GM12878 (cell line): ENCODE results near the gene NEGR1. TPM values are rescaled to one million over a fixed set of nuclear protein-coding genes. Genes with fewer than 3 reads are reported as not detected.

Experiments
- ATAC-seq: fragments of 200-7000 bp; cut with Tn5 transposase; 3 replicates; pipeline ENCODE4 v1.9.1; 2020; ENCODE audit warnings: mild to moderate bottlenecking, moderate library complexity
- BruUV-seq: library from RNA; stranded (reverse); fragments of 400-500 nt; replicated peaks from 2 replicates; lab custom pipeline; 2021; lab: Mats Ljungman, UMichigan
- CTCF ChIA-PET: fragments of 300-600 bp; sonication (Branson Sonifier 250); formaldehyde crosslinking; extraction: SDS; loops from one replicate; lab custom pipeline; 2021; ENCODE audit warnings: inconsistent platforms; lab: Yijun Ruan, JAX
- POLR2A ChIA-PET: fragments of 350-600 bp; formaldehyde crosslinking; extraction: SDS; loops from one replicate; lab custom pipeline; 2021; ENCODE audit warnings: inconsistent platforms; lab: Charles Lee
- RAD21 ChIA-PET: fragments of 300-600 bp; sonication (Branson Sonifier 250); formaldehyde crosslinking; loops from one replicate; lab custom pipeline; 2023; ENCODE audit warnings: antibody characterized with exemption; ENCODE audit not compliant: unreplicated experiment; lab: Charles Lee
- SMC1A ChIA-PET: fragments of 300-600 bp; sonication (Branson Sonifier 250); formaldehyde crosslinking; loops from one replicate; lab custom pipeline; 2023; ENCODE audit not compliant: unreplicated experiment, uncharacterized antibody; lab: Charles Lee
- DNase-seq: peaks from one replicate; pipeline ENCODE4 v3.0.0-alpha.2; 2011; ENCODE audit warnings: low read depth, low spot score
- FAIRE-seq: peaks from 3 replicates; lab custom pipeline; 2011; peaks lifted over from hg19 to GRCh38; lab: Jason Lieb, UNC
- H2AFZ ChIP-seq: 2 replicates; pipeline ENCODE4 v1.6.0; 2011; ENCODE audit warnings: low read depth, low read length, control low read depth; ENCODE audit not compliant: control insufficient read depth
- H3K27ac ChIP-seq: 2 replicates; pipeline ENCODE4 v1.5.1; 2011; ENCODE audit warnings: control low read depth; ENCODE audit not compliant: control insufficient read depth, insufficient read depth
- H3K27me3 ChIP-seq, 2 experiments: replicated peaks in 1 of 2; 2 replicates each; pipeline versions ENCODE4 v1.6.0 to v1.6.1; 2011; ENCODE audit warnings: low read length in 1 of 2; ENCODE audit not compliant: control insufficient read depth in 2 of 2, insufficient read depth in 2 of 2
- H3K36me3 ChIP-seq, 2 experiments: 2 replicates each; pipeline ENCODE4 v1.5.1; 2011; ENCODE audit warnings: low read length in 1 of 2; ENCODE audit not compliant: control insufficient read depth in 2 of 2, insufficient read depth in 2 of 2
- H3K4me1 ChIP-seq: 2 replicates; pipeline ENCODE4 v1.6.1; 2011; ENCODE audit warnings: mild to moderate bottlenecking, low read length, moderate library complexity, mixed read lengths; ENCODE audit not compliant: control insufficient read depth, insufficient read depth
- H3K4me2 ChIP-seq: 2 replicates; pipeline ENCODE4 v1.6.0; 2011; ENCODE audit warnings: control low read depth; ENCODE audit not compliant: control insufficient read depth, insufficient read depth
- H3K4me3 ChIP-seq: fragments of 200-600 bp; sonication (generic); 2 replicates; pipeline ENCODE4 v1.5.1; 2016
- H3K79me2 ChIP-seq: 2 replicates; pipeline ENCODE4 v1.6.0; 2011; ENCODE audit warnings: low read length; ENCODE audit not compliant: control insufficient read depth, insufficient read depth
- H3K9ac ChIP-seq: 2 replicates; pipeline ENCODE4 v1.8.0; 2011; ENCODE audit warnings: low read length, control low read depth, mixed read lengths; ENCODE audit not compliant: control insufficient read depth, insufficient read depth
- H3K9me3 ChIP-seq: replicated peaks from 3 replicates; pipeline ENCODE4 v1.5.1; 2011; ENCODE audit warnings: mild to moderate bottlenecking, low read length; ENCODE audit not compliant: control insufficient read depth, insufficient read depth
- H4K20me1 ChIP-seq: 2 replicates; pipeline ENCODE4 v1.6.0; 2011; ENCODE audit not compliant: control insufficient read depth, insufficient read depth
- CREM ChIP-seq: IDR thresholded peaks from 2 replicates; pipeline ENCODE4 v1.6.1; 2014; ENCODE audit warnings: antibody characterized with exemption, low read depth
- ESRRA ChIP-seq: IDR thresholded peaks from 2 replicates; pipeline ENCODE4 v1.6.1; 2012; ENCODE audit warnings: mild to moderate bottlenecking, low read length, improper control_type of control experiment
- ETV6 ChIP-seq, 2 experiments: fragments of 450-650 bp in 1 of 2; IDR thresholded peaks in 1 of 2; conservative IDR thresholded peaks in 1 of 2; 2 replicates each; pipeline ENCODE4 v1.6.1; 2014; ENCODE audit warnings: antibody characterized with exemption in 1 of 2, borderline replicate concordance in 1 of 2, low read depth in 1 of 2, mild to moderate bottlenecking in 1 of 2, moderate library complexity in 1 of 2
- GABPA ChIP-seq: IDR thresholded peaks from 2 replicates; pipeline ENCODE4 v1.6.1; 2014; ENCODE audit warnings: antibody characterized with exemption, low read depth, mild to moderate bottlenecking, inconsistent platforms
- LARP7 ChIP-seq: fragments of 450-650 bp; IDR thresholded peaks from 2 replicates; pipeline ENCODE4 v1.6.1; 2017; ENCODE audit warnings: mild to moderate bottlenecking
- POLR2A ChIP-seq: IDR thresholded peaks from 2 replicates; pipeline ENCODE4 v1.6.1; 2011; ENCODE audit warnings: low read depth, mild to moderate bottlenecking, low read length
- RBBP5 ChIP-seq: fragments of 200-600 bp; sonication (generic); conservative IDR thresholded peaks from 2 replicates; pipeline ENCODE4 v1.6.1; 2016
- RFX5 ChIP-seq: IDR thresholded peaks from 2 replicates; pipeline ENCODE4 v1.6.1; 2011; ENCODE audit warnings: low read depth, low read length, improper control_type of control experiment
- SREBF2 ChIP-seq: IDR thresholded peaks from 2 replicates; pipeline ENCODE4 v1.6.1; 2012; ENCODE audit warnings: mild to moderate bottlenecking, low read length
- TCF7 ChIP-seq: IDR thresholded peaks from 2 replicates; pipeline ENCODE4 v1.6.1; 2014; ENCODE audit warnings: antibody characterized with exemption, borderline replicate concordance
- WGBS: methylation state at CpG from one replicate; pipeline ENCODE4 v1.1.6; 2016; ENCODE audit warnings: low lambda C conversion rate; ENCODE audit not compliant: insufficient replicate concordance, insufficient coverage; ENCODE audit errors: missing lambda C conversion rate; 5-methylcytosine and 5-hydroxymethylcytosine counted together
- in situ Hi-C: fragments of 300-500 bp; cut with MboI; formaldehyde crosslinking; loops from 9 replicates; pipeline ENCODE4 v1.14.3; 2018; ENCODE audit warnings: mixed read lengths
- intact Hi-C: fragments of 100-400 bp; cut with micrococcal nuclease; formaldehyde crosslinking; loops from one replicate; pipeline ENCODE4 v1.14.2; 2022; ENCODE audit not compliant: unreplicated experiment
- polyA plus RNA-seq, 11 experiments: library from polyadenylated mRNA; depleted of rRNA in 4 of 11; unstranded in 6 of 11; stranded (reverse) in 5 of 11; fragments of >200 nt; fragmentation: Nextera tagmentation in 4 of 11; fragmentation: Illumina TruSeq in 1 of 11; extraction: Ambion mirVana in 4 of 11; extraction: Trizol in 1 of 11; gene quantifications; 1 replicate in 1 of 11; 2 replicates in 10 of 11; pipeline versions ENCODE4 v1.2.1 to v1.2.3, GENCODE V29; 2011 to 2016; ENCODE audit warnings: inconsistent platforms in 2 of 11, missing spikeins in 2 of 11, low read depth in 1 of 11
- total RNA-seq, 4 experiments: library from RNA; depleted of rRNA in 3 of 4; stranded (reverse); fragments of >200 nt in 3 of 4; fragmentation: Illumina TruSeq in 1 of 4; extraction: Trizol in 1 of 4; gene quantifications; 2 replicates each; pipeline versions ENCODE4 v1.2.1 to v1.2.3, GENCODE V29; 2013 to 2021
- TF ChIP-seq, protein P1 (sequence below): IDR thresholded peaks from 2 replicates; pipeline ENCODE4 v1.6.1; 2011; ENCODE audit warnings: low read depth, mild to moderate bottlenecking, low read length, moderate library complexity, borderline replicate concordance; ENCODE audit errors: extremely low read depth
- TF ChIP-seq, protein P2 (sequence below): fragments of 450-650 bp; IDR thresholded peaks from 2 replicates; pipeline ENCODE4 v1.6.1; 2017; ENCODE audit warnings: mild to moderate bottlenecking, moderate library complexity
- TF ChIP-seq, protein P3 (sequence below): IDR thresholded peaks from 2 replicates; pipeline ENCODE4 v1.6.1; 2012; ENCODE audit warnings: low read depth, low read length, improper control_type of control experiment

Gene NEGR1
- total and polyA plus RNA-seq, 10 of the 15 experiments (the other 5 are each of a cell fraction or from before 2014, with no cell fraction given), result under 0.01 to 0.03 (median 0.01) TPM; not detected in 7

DNA sequence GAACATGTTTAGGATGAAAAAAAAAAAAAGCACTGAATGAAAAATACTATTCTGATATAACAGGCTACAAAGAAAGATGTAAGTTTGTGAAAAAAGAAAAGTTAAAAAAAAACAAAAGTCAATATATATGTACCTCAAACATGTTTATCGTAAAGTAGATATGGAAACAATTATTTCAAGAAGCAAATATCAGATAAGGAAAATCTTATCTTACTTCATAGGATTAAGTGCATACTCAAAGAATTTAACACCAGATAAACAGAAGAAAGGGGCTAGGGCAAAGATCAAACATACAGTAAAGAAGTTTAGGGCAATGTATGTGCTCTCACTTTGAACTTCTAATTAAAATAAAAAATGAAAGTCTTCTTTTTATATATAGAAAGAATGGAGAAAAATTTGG, 75.3 kb downstream of the NEGR1 start:
- FAIRE-seq, result no peak
- intact Hi-C loops, result no loop called here
- CTCF ChIA-PET, result no interaction called here
- no peak for ATAC-seq
- no peak overlapping the region for H3K4me3 ChIP-seq
- no peak for DNase-seq
- SMC1A ChIA-PET, result no interaction called here
- H3K27me3 ChIP-seq, result no peaks in the 10 kb centered on the region
- no peak overlapping the region for H2AFZ ChIP-seq
- in situ Hi-C loops, result no loop called here
- no peak overlapping the region for H3K27ac ChIP-seq
- no peaks in the 10 kb centered on the region for H4K20me1 ChIP-seq
- no peaks in the 10 kb centered on the region for H3K9me3 ChIP-seq
- RAD21 ChIA-PET, result no interaction called here
- no TSS peak for BruUV-seq
- no peak overlapping the region for H3K9ac ChIP-seq
- TF ChIP-seq RBBP5, result no peak
- H3K4me2 ChIP-seq, result no peak overlapping the region
- H3K4me1 ChIP-seq, result no peaks in the 10 kb centered on the region
- POLR2A ChIA-PET, result no interaction called here
- H3K79me2 ChIP-seq, result no peaks in the 10 kb centered on the region
- WGBS, result 35% methylated on average over 1 of the region's 1 CpG
- no peaks in the 10 kb centered on the region for H3K36me3 ChIP-seq

DNA sequence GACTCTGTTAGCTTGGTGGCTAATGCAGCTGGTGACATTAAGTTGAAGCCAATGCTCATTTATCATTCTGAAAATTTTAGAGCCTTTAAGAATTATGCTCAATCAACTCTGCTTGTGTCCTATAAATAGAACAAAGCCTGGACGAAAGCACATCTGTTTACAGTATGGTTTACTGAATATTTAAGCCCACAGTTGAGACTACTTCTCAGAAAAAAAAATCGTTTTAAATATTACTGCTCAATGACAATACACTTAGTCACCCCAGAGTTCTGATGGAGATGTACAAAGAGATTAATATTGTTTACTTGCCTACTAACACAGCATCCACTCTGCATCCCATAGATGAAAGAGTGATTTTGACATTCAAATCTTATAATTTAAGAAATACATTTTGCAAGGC, 79.6 kb downstream of the NEGR1 start:
- BruUV-seq, result no TSS peak
- Histone ChIP-seq H3K27ac (no peak overlapping the region), H4K20me1 (no peaks in the 10 kb centered on the region), H3K9me3 (no peaks in the 10 kb centered on the region), H2AFZ (no peak overlapping the region), H3K27me3 (no peaks in the 10 kb centered on the region), H3K79me2 (no peaks in the 10 kb centered on the region), H3K9ac (no peak overlapping the region), H3K36me3 (no peaks in the 10 kb centered on the region), H3K4me3 (no peak overlapping the region), H3K4me1 (no peaks in the 10 kb centered on the region), H3K4me2 (no peak overlapping the region)
- SMC1A ChIA-PET, result interaction anchor here (0.9 kb wide), 1 partner anchor 14 kb away, joined by 4 read pairs; no protein-coding TSS in a partner anchor
- in situ Hi-C loops, result no loop called here
- WGBS, result 0% methylated on average over 2 of the region's 2 CpGs
- RAD21 ChIA-PET, result no interaction called here
- ATAC-seq (no peak), DNase-seq (no peak), FAIRE-seq (no peak)
- POLR2A ChIA-PET, result no interaction called here
- CTCF ChIA-PET, result no interaction called here
- intact Hi-C loops, result no loop called here
- TF ChIP-seq SREBF2 (no peak), ESRRA (no peak), LARP7 (no peak), RFX5 (no peak), ETV6 (conservative IDR thresholded peaks at IDR 0.05 in 1 of 2, IDR thresholded peaks at IDR 0.05 in 1 of 2; ENCODE audit: borderline replicate concordance in 1 of 2, low read depth in 1 of 2) (no peak), GABPA (no peak), POLR2A (no peak), CREM (no peak), TCF7 (no peak)
- TF ChIP-seq, protein P1, sequence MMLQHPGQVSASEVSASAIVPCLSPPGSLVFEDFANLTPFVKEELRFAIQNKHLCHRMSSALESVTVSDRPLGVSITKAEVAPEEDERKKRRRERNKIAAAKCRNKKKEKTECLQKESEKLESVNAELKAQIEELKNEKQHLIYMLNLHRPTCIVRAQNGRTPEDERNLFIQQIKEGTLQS, result no peak
- TF ChIP-seq, protein P2, sequence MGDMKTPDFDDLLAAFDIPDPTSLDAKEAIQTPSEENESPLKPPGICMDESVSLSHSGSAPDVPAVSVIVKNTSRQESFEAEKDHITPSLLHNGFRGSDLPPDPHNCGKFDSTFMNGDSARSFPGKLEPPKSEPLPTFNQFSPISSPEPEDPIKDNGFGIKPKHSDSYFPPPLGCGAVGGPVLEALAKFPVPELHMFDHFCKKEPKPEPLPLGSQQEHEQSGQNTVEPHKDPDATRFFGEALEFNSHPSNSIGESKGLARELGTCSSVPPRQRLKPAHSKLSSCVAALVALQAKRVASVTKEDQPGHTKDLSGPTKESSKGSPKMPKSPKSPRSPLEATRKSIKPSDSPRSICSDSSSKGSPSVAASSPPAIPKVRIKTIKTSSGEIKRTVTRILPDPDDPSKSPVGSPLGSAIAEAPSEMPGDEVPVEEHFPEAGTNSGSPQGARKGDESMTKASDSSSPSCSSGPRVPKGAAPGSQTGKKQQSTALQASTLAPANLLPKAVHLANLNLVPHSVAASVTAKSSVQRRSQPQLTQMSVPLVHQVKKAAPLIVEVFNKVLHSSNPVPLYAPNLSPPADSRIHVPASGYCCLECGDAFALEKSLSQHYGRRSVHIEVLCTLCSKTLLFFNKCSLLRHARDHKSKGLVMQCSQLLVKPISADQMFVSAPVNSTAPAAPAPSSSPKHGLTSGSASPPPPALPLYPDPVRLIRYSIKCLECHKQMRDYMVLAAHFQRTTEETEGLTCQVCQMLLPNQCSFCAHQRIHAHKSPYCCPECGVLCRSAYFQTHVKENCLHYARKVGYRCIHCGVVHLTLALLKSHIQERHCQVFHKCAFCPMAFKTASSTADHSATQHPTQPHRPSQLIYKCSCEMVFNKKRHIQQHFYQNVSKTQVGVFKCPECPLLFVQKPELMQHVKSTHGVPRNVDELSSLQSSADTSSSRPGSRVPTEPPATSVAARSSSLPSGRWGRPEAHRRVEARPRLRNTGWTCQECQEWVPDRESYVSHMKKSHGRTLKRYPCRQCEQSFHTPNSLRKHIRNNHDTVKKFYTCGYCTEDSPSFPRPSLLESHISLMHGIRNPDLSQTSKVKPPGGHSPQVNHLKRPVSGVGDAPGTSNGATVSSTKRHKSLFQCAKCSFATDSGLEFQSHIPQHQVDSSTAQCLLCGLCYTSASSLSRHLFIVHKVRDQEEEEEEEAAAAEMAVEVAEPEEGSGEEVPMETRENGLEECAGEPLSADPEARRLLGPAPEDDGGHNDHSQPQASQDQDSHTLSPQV, result no peak
- TF ChIP-seq, protein P3, sequence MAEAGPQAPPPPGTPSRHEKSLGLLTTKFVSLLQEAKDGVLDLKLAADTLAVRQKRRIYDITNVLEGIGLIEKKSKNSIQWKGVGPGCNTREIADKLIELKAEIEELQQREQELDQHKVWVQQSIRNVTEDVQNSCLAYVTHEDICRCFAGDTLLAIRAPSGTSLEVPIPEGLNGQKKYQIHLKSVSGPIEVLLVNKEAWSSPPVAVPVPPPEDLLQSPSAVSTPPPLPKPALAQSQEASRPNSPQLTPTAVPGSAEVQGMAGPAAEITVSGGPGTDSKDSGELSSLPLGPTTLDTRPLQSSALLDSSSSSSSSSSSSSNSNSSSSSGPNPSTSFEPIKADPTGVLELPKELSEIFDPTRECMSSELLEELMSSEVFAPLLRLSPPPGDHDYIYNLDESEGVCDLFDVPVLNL, result no peak
